PC-3 (cell line): Measurements from ENCODE around the gene DNAJC1. TPM values are rescaled to one million over a fixed set of nuclear protein-coding genes. Genes with fewer than 3 reads are reported as not detected.
"Not testable (repeated sequence)": the region's sequence is repeated elsewhere in the genome, so short reads cannot be mapped to it uniquely, and the experiment has no call there.

Experiments used
- ATAC-seq: fragments of 200-7000 bp; cut with Tn5 transposase; 2 replicates; pipeline ENCODE4 v1.9.1; 2020; ENCODE audit warnings: mild to moderate bottlenecking, moderate library complexity
- BruUV-seq: library from RNA; stranded (reverse); fragments of 400-500 nt; replicated peaks from 2 replicates; lab custom pipeline; 2021; lab: Mats Ljungman, UMichigan
- CTCF ChIA-PET: fragments of 300-600 bp; sonication (Branson Sonifier 250); formaldehyde crosslinking; loops from one replicate; lab custom pipeline; 2022; ENCODE audit warnings: antibody characterized with exemption; lab: Charles Lee
- POLR2A ChIA-PET: fragments of 300-600 bp; sonication (Branson Sonifier 250); formaldehyde crosslinking; loops from one replicate; lab custom pipeline; 2022; ENCODE audit warnings: antibody characterized with exemption; ENCODE audit not compliant: unreplicated experiment; lab: Charles Lee
- DNase-seq: peaks from one replicate; pipeline ENCODE4 v3.0.0-alpha.2; 2015
- H2AFZ ChIP-seq: fragments of 300-600 bp; sonication (generic); 2 replicates; pipeline ENCODE4 v1.6.0; 2016; ENCODE audit warnings: antibody characterized with exemption, low read length
- H3F3A ChIP-seq: fragments of 300-600 bp; sonication (generic); one replicate; pipeline ENCODE4 v1.6.0; 2017; ENCODE audit warnings: antibody characterized with exemption, low read length, control low read depth, mild to moderate bottlenecking; ENCODE audit not compliant: unreplicated experiment
- H3K27ac ChIP-seq: fragments of 300-600 bp; sonication (generic); 2 replicates; pipeline ENCODE4 v1.5.1; 2016; ENCODE audit warnings: mild to moderate bottlenecking, low read length
- H3K27me3 ChIP-seq: fragments of 300-600 bp; sonication (generic); 2 replicates; pipeline ENCODE4 v1.6.1; 2016; ENCODE audit warnings: low read length, mixed read lengths
- H3K36me3 ChIP-seq: fragments of 300-600 bp; sonication (generic); 2 replicates; pipeline ENCODE4 v1.6.1; 2016; ENCODE audit warnings: low read depth, mixed run types, low read length, mixed read lengths
- H3K4me1 ChIP-seq: fragments of 300-600 bp; sonication (generic); 2 replicates; pipeline ENCODE4 v1.5.1; 2016; ENCODE audit warnings: low read length; ENCODE audit not compliant: insufficient read depth
- H3K4me2 ChIP-seq: fragments of 300-600 bp; sonication (generic); 2 replicates; pipeline ENCODE4 v1.6.0; 2016; ENCODE audit warnings: low read length
- H3K4me3 ChIP-seq: fragments of 300-600 bp; sonication (generic); 2 replicates; pipeline ENCODE4 v1.5.1; 2016; ENCODE audit warnings: mild to moderate bottlenecking, low read length, mixed read lengths
- H3K79me2 ChIP-seq: fragments of 300-600 bp; sonication (generic); 2 replicates; pipeline ENCODE4 v1.6.1; 2017; ENCODE audit warnings: low read length, mixed read lengths
- H3K9ac ChIP-seq: fragments of 300-600 bp; sonication (generic); 2 replicates; pipeline ENCODE4 v1.6.0; 2016; ENCODE audit warnings: mild to moderate bottlenecking, low read length
- H3K9me2 ChIP-seq: fragments of 300-600 bp; sonication (generic); replicated peaks from 2 replicates; pipeline ENCODE4 v1.6.1; 2016; ENCODE audit warnings: mixed run types, low read length, mixed read lengths
- H3K9me3 ChIP-seq: fragments of 300-600 bp; sonication (generic); 2 replicates; pipeline ENCODE4 v1.6.1; 2016; ENCODE audit warnings: low read length, mixed read lengths
- H4K20me1 ChIP-seq: fragments of 300-600 bp; sonication (generic); 2 replicates; pipeline ENCODE4 v1.6.1; 2016; ENCODE audit warnings: low read length, mixed read lengths
- CTCF ChIP-seq: fragments of 300-600 bp; sonication (generic); conservative IDR thresholded peaks from 2 replicates; pipeline ENCODE4 v1.5.1; 2017; ENCODE audit warnings: antibody characterized with exemption, low read depth, mild to moderate bottlenecking, low read length
- EZH2 ChIP-seq: fragments of 300-600 bp; sonication (generic); IDR thresholded peaks from one replicate; pipeline ENCODE4 v1.6.1; 2017; ENCODE audit warnings: antibody characterized with exemption, mild to moderate bottlenecking, low read length; ENCODE audit not compliant: unreplicated experiment
- EZH2phosphoT487 ChIP-seq: fragments of 300-600 bp; sonication (generic); IDR thresholded peaks from 2 replicates; pipeline ENCODE4 v1.6.1; 2018; ENCODE audit warnings: mild to moderate bottlenecking, antibody characterized with exemption, low read length, borderline replicate concordance
- intact Hi-C: fragments of 100-400 bp; cut with micrococcal nuclease; formaldehyde crosslinking; loops from 2 replicates; pipeline ENCODE4 v1.9.0; 2023
- total RNA-seq: library from RNA; depleted of rRNA; stranded (reverse); fragments of >200 nt; gene quantifications from 2 replicates; pipeline ENCODE4 v1.2.3, GENCODE V29; 2014

Gene DNAJC1
- total RNA-seq, 1 experiment from 2014 or later = 53.4 TPM

- ATAC-seq, H3K9me3 ChIP-seq, H3K9ac ChIP-seq, H3K4me2 ChIP-seq, H3K27me3 ChIP-seq, BruUV-seq, H3K36me3 ChIP-seq, H3K4me1 ChIP-seq, H3F3A ChIP-seq, H3K9me2 ChIP-seq, H3K4me3 ChIP-seq, H3K27ac ChIP-seq, H4K20me1 ChIP-seq, intact Hi-C loops, H3K79me2 ChIP-seq, DNase-seq, CTCF ChIA-PET, H2AFZ ChIP-seq, POLR2A ChIA-PET: not testable (repeated sequence)
Measured at GRCh38 chr10:21834574-21834973, 169.0 kb downstream of the DNAJC1 start.

- intact Hi-C loops = no loop called here
- Histone ChIP-seq H3K27me3 (no peaks in the 10 kb centered on the region), H3K9me2 (no peaks in the 10 kb centered on the region), H3K4me2 (no peak overlapping the region), H4K20me1 (no peaks in the 10 kb centered on the region), H3K4me1 (no peaks in the 10 kb centered on the region), H3K9ac (no peak overlapping the region), H3K36me3 (peaks cover 4% of the 10 kb centered on the region; the same call in 1 of the 2 replicates), H3K79me2 (no peaks in the 10 kb centered on the region), H3F3A (no peaks in the 10 kb centered on the region), H3K9me3 (peaks cover 5% of the 10 kb centered on the region; the same call in 1 of the 2 replicates), H3K27ac (no peak overlapping the region), H2AFZ (no peak overlapping the region), H3K4me3 (no peak overlapping the region)
- no peak for ATAC-seq
- DNase-seq = no peak
- ChIA-PET CTCF (no interaction called here), POLR2A (no interaction called here)
- no peak for TF ChIP-seq EZH2
- no peak for TF ChIP-seq EZH2phosphoT487
- no peak for TF ChIP-seq CTCF
- no TSS peak for BruUV-seq
Measured at GRCh38 chr10:21832821-21833130, 170.8 kb downstream of the DNAJC1 start.

GRCh38 chr10:21831986-21832820, 171.3 kb downstream of the DNAJC1 start:
- no peak for ATAC-seq

More at GRCh38 chr10:21831986-21832820, 171.3 kb downstream of the DNAJC1 start:
- no peaks in the 10 kb centered on the region for H3K4me1 ChIP-seq
- no peak overlapping the region for H2AFZ ChIP-seq
- no peaks in the 10 kb centered on the region for H4K20me1 ChIP-seq
- peaks cover 5% of the 10 kb centered on the region; the same call in 1 of the 2 replicates for H3K9me3 ChIP-seq
- intact Hi-C loops = no loop called here
- CTCF ChIA-PET = no interaction called here
- POLR2A ChIA-PET = no interaction called here
- H3K27ac ChIP-seq = no peak overlapping the region
- no peak overlapping the region for H3K4me2 ChIP-seq
- no peak overlapping the region for H3K9ac ChIP-seq
- peaks cover 4% of the 10 kb centered on the region; the same call in 1 of the 2 replicates for H3K36me3 ChIP-seq
- H3K4me3 ChIP-seq = no peak overlapping the region
- no peak for DNase-seq
- no peaks in the 10 kb centered on the region for H3K9me2 ChIP-seq
- H3K79me2 ChIP-seq = no peaks in the 10 kb centered on the region
- no peaks in the 10 kb centered on the region for H3K27me3 ChIP-seq
- TF ChIP-seq CTCF (no peak), EZH2 (no peak), EZH2phosphoT487 (no peak)
- no TSS peak for BruUV-seq
- no peaks in the 10 kb centered on the region for H3F3A ChIP-seq
